HepG2 (cell line): ENCODE data around the gene PMM2. TPM values are rescaled to one million over a fixed set of nuclear protein-coding genes. Genes with fewer than 3 reads are reported as not detected.

Source experiments
- CEBPB ChIP-seq: IDR thresholded peaks from 2 replicates; pipeline ENCODE4 v1.6.1; 2011; ENCODE audit warnings: low read depth, low read length, improper control_type of control experiment, borderline replicate concordance
- FOXA3 ChIP-seq: IDR thresholded peaks from 2 replicates; pipeline ENCODE4 v1.6.1; 2016; ENCODE audit warnings: missing genetic modification reagents, missing compliant biosample characterization
- PHF8 ChIP-seq: sonication (generic); formaldehyde crosslinking; IDR thresholded peaks from 2 replicates; pipeline ENCODE4 v1.5.0; 2020; ENCODE audit warnings: missing genetic modification reagents
- POLR2A ChIP-seq, 2 experiments: IDR thresholded peaks; 2 replicates each; pipeline ENCODE4 v1.6.1; 2011; ENCODE audit warnings: low read depth in 2 of 2, low read length in 2 of 2, mild to moderate bottlenecking in 1 of 2, moderate library complexity in 1 of 2; ENCODE audit not compliant: insufficient read depth in 1 of 2
- STAT5B ChIP-seq: sonication (generic); formaldehyde crosslinking; IDR thresholded peaks from 2 replicates; pipeline ENCODE4 v1.4.0; 2020; ENCODE audit warnings: missing genetic modification reagents
- ZBTB7A ChIP-seq: sonication (generic); formaldehyde crosslinking; IDR thresholded peaks from 2 replicates; pipeline ENCODE4 v1.8.0; 2022; ENCODE audit warnings: mild to moderate bottlenecking, missing genetic modification reagents
- ZNF136 ChIP-seq: sonication (generic); formaldehyde crosslinking; IDR thresholded peaks from 2 replicates; pipeline ENCODE4 v1.8.1; 2022; ENCODE audit warnings: low read depth, mild to moderate bottlenecking, moderate library complexity, missing genetic modification reagents
- polyA plus RNA-seq, 8 experiments: library from polyadenylated mRNA; depleted of rRNA in 3 of 8; stranded (reverse) in 7 of 8; unstranded in 1 of 8; fragments of >200 nt; fragmentation: Illumina TruSeq in 4 of 8; extraction: Trizol in 4 of 8; gene quantifications; 2 replicates each; pipeline versions ENCODE4 v1.2.1 to v1.2.3, GENCODE V29; 2011 to 2016; ENCODE audit warnings: low read depth in 4 of 8, missing spikeins in 1 of 8, mixed read lengths in 1 of 8; ENCODE audit not compliant: insufficient read depth in 1 of 8
- total RNA-seq, 5 experiments: library from RNA; depleted of rRNA; stranded (reverse); fragments of >200 nt; fragmentation: Illumina TruSeq; extraction: Trizol; gene quantifications; 2 replicates each; pipeline ENCODE4 v1.2.3, GENCODE V29; 2016; ENCODE audit warnings: low read depth in 1 of 5
- TF ChIP-seq, protein P1 (sequence below): sonication (generic); formaldehyde crosslinking; IDR thresholded peaks from 2 replicates; pipeline ENCODE4 v1.8.1; 2023; ENCODE audit warnings: mild to moderate bottlenecking, missing genetic modification reagents
- TF ChIP-seq, protein P2 (sequence below): sonication (generic); formaldehyde crosslinking; IDR thresholded peaks from 2 replicates; pipeline ENCODE4 v1.8.0; 2022; ENCODE audit warnings: low read depth, missing genetic modification reagents
- TF ChIP-seq, protein P3 (sequence below): sonication (generic); formaldehyde crosslinking; IDR thresholded peaks from one replicate; pipeline ENCODE4 v1.5.1; 2020; ENCODE audit warnings: mild to moderate bottlenecking, missing genetic modification reagents; ENCODE audit errors: not compliant biosample characterization
- TF ChIP-seq, protein P4 (sequence below): IDR thresholded peaks from 2 replicates; pipeline ENCODE4 v1.6.1; 2016; ENCODE audit warnings: missing compliant biosample characterization, missing genetic modification reagents, borderline replicate concordance
- TF ChIP-seq, protein P5 (sequence below): IDR thresholded peaks from 2 replicates; pipeline ENCODE4 v1.4.0; 2020; ENCODE audit warnings: mild to moderate bottlenecking, missing genetic modification reagents

The PMM2 gene
- total and polyA plus RNA-seq, 2 of the 13 experiments (the other 11 are each of a cell fraction or from before 2014, with no cell fraction given): 52.2 to 93.7 TPM

DNA sequence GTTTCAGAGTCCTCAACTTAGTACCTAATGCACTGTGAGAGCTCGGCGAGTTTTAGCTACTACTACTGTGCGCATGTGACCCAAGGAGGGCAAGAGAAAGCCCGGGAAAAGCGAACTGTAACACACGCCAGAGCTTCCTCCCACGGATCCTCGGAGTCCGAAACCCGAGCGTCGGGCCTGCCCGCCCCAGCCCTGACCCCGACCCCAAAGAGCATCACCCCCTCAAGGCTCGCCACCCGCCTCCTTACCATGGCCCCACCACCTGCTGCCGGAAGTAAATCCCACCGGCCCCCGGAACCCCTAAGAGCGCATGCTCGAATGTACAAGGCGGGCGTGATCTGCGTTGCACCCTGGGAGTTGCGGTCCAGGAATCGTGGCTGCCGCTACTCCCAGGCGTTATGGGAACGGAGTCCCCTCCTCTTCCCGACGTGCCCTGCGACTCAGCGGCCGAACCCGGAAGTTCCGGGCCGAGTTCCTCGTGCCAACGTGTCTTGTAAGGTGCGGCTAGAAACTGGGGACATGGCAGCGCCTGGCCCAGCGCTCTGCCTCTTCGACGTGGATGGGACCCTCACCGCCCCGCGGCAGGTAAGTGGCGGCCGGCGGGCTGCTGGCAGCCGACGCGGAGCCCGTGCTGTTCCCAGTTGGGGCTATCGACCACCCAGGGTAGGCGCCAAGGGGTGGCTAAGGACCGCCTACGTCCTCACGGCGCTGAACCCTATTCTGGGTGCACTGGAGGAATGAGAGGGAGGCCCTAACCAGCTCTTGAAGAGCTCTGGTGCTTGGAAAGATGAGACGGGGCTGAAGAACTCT lies at the start of gene PMM2, which contains the start of gene TMEM186 (continued):
- TF ChIP-seq, protein P1, sequence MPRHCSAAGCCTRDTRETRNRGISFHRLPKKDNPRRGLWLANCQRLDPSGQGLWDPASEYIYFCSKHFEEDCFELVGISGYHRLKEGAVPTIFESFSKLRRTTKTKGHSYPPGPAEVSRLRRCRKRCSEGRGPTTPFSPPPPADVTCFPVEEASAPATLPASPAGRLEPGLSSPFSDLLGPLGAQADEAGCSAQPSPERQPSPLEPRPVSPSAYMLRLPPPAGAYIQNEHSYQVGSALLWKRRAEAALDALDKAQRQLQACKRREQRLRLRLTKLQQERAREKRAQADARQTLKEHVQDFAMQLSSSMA: peak; percentile 95
- TF ChIP-seq ZNF136 (CRISPR knock-in tag) (peak; percentile 96), PHF8 (peak; percentile 98), CEBPB (no peak), FOXA3 (CRISPR knock-in tag) (peak; percentile 85), STAT5B (CRISPR knock-in tag) (peak; percentile 46; the same call in 1 of the 2 replicates), ZBTB7A (CRISPR knock-in tag) (peak; percentile 67; the same call in 1 of the 2 replicates), POLR2A (IDR thresholded peaks at IDR 0.05; ENCODE audit: insufficient read depth in 1 of 2, low read depth in 2 of 2, low read length in 2 of 2) (peak; percentile 93 to 97)
- TF ChIP-seq, protein P2, sequence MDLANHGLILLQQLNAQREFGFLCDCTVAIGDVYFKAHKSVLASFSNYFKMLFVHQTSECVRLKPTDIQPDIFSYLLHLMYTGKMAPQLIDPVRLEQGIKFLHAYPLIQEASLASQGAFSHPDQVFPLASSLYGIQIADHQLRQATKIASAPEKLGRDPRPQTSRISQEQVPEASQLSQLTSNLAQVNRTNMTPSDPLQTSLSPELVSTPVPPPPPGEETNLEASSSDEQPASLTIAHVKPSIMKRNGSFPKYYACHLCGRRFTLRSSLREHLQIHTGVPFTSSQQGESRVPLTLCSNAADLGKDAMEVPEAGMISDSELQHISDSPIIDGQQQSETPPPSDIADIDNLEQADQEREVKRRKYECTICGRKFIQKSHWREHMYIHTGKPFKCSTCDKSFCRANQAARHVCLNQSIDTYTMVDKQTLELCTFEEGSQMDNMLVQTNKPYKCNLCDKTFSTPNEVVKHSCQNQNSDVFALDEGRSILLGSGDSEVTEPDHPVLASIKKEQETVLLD (CRISPR knock-in tag): peak; percentile 23
- TF ChIP-seq, protein P3, sequence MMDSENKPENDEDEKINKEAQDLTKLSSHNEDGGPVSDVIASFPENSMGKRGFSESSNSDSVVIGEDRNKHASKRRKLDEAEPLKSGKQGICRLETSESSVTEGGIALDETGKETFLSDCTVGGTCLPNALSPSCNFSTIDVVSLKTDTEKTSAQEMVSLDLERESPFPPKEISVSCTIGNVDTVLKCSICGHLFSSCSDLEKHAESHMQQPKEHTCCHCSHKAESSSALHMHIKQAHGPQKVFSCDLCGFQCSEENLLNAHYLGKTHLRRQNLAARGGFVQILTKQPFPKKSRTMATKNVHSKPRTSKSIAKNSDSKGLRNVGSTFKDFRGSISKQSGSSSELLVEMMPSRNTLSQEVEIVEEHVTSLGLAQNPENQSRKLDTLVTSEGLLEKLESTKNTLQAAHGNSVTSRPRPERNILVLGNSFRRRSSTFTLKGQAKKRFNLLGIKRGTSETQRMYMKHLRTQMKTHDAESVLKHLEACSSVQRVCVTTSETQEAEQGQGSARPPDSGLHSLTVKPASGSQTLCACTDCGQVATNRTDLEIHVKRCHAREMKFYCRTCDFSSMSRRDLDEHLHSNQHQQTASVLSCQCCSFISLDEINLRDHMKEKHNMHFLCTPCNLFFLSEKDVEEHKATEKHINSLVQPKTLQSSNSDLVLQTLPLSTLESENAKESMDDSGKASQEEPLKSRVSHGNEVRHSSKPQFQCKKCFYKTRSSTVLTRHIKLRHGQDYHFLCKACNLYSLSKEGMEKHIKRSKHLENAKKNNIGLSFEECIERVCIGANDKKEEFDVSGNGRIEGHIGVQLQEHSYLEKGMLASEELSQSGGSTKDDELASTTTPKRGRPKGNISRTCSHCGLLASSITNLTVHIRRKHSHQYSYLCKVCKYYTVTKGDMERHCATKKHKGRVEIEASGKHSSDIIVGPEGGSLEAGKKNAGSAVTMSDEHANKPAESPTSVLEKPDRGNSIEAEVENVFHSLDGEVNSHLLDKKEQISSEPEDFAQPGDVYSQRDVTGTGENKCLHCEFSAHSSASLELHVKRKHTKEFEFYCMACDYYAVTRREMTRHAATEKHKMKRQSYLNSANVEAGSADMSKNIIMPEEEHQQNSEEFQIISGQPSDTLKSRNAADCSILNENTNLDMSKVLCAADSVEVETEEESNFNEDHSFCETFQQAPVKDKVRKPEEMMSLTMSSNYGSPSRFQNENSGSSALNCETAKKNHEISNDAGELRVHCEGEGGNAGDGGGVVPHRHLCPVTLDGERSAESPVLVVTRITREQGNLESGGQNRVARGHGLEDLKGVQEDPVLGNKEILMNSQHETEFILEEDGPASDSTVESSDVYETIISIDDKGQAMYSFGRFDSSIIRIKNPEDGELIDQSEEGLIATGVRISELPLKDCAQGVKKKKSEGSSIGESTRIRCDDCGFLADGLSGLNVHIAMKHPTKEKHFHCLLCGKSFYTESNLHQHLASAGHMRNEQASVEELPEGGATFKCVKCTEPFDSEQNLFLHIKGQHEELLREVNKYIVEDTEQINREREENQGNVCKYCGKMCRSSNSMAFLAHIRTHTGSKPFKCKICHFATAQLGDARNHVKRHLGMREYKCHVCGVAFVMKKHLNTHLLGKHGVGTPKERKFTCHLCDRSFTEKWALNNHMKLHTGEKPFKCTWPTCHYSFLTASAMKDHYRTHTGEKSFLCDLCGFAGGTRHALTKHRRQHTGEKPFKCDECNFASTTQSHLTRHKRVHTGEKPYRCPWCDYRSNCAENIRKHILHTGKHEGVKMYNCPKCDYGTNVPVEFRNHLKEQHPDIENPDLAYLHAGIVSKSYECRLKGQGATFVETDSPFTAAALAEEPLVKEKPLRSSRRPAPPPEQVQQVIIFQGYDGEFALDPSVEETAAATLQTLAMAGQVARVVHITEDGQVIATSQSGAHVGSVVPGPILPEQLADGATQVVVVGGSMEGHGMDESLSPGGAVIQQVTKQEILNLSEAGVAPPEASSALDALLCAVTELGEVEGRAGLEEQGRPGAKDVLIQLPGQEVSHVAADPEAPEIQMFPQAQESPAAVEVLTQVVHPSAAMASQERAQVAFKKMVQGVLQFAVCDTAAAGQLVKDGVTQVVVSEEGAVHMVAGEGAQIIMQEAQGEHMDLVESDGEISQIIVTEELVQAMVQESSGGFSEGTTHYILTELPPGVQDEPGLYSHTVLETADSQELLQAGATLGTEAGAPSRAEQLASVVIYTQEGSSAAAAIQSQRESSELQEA (CRISPR knock-in tag): peak; percentile 99
- TF ChIP-seq, protein P4, sequence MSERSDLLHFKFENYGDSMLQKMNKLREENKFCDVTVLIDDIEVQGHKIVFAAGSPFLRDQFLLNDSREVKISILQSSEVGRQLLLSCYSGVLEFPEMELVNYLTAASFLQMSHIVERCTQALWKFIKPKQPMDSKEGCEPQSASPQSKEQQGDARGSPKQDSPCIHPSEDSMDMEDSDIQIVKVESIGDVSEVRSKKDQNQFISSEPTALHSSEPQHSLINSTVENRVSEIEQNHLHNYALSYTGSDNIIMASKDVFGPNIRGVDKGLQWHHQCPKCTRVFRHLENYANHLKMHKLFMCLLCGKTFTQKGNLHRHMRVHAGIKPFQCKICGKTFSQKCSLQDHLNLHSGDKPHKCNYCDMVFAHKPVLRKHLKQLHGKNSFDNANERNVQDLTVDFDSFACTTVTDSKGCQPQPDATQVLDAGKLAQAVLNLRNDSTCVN (CRISPR knock-in tag): peak; percentile 92
- TF ChIP-seq, protein P5, sequence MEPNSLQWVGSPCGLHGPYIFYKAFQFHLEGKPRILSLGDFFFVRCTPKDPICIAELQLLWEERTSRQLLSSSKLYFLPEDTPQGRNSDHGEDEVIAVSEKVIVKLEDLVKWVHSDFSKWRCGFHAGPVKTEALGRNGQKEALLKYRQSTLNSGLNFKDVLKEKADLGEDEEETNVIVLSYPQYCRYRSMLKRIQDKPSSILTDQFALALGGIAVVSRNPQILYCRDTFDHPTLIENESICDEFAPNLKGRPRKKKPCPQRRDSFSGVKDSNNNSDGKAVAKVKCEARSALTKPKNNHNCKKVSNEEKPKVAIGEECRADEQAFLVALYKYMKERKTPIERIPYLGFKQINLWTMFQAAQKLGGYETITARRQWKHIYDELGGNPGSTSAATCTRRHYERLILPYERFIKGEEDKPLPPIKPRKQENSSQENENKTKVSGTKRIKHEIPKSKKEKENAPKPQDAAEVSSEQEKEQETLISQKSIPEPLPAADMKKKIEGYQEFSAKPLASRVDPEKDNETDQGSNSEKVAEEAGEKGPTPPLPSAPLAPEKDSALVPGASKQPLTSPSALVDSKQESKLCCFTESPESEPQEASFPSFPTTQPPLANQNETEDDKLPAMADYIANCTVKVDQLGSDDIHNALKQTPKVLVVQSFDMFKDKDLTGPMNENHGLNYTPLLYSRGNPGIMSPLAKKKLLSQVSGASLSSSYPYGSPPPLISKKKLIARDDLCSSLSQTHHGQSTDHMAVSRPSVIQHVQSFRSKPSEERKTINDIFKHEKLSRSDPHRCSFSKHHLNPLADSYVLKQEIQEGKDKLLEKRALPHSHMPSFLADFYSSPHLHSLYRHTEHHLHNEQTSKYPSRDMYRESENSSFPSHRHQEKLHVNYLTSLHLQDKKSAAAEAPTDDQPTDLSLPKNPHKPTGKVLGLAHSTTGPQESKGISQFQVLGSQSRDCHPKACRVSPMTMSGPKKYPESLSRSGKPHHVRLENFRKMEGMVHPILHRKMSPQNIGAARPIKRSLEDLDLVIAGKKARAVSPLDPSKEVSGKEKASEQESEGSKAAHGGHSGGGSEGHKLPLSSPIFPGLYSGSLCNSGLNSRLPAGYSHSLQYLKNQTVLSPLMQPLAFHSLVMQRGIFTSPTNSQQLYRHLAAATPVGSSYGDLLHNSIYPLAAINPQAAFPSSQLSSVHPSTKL (CRISPR knock-in tag): peak; percentile 83
